Activated CD8-positive, alpha-beta memory T cell treated with anti-CD3 and anti-CD28 coated beads for 48 hours (primary cell): ENCODE results near the gene RIN3.

Source experiments
- DNase-seq, 3 experiments: peaks; one replicate each; pipeline ENCODE4 v3.0.0-alpha.2; 2020; ENCODE audit warnings: low read depth in 2 of 3, low spot score in 2 of 3

RIN3 gene

DNA sequence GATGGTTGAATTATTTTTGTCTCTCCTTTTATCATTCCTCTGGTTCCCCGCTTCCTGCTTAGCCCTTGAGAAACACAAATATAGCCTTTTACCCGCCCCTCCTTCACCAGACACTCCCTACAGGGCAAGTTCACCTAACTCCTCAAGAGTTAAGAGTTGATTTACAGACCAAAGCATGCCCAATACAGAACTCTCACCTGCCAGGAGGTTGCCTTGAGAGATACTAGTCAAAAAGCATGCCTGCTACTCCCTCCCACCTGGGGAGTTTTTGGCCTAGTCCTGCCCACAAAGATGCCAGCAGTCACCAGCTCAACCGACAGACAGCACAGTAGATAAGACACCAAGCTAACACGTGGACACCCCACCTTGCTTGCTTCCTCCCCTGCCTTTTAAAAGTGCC lies 223.6 kb downstream of the RIN3 start:
- DNase-seq: no peak

GRCh38 chr14:92737619-92738188 lies 224.1 kb downstream of the RIN3 start:
- no peak for DNase-seq
